Measurements from ENCODE around the gene PPP1R17.

PPP1R17 gene

DNA sequence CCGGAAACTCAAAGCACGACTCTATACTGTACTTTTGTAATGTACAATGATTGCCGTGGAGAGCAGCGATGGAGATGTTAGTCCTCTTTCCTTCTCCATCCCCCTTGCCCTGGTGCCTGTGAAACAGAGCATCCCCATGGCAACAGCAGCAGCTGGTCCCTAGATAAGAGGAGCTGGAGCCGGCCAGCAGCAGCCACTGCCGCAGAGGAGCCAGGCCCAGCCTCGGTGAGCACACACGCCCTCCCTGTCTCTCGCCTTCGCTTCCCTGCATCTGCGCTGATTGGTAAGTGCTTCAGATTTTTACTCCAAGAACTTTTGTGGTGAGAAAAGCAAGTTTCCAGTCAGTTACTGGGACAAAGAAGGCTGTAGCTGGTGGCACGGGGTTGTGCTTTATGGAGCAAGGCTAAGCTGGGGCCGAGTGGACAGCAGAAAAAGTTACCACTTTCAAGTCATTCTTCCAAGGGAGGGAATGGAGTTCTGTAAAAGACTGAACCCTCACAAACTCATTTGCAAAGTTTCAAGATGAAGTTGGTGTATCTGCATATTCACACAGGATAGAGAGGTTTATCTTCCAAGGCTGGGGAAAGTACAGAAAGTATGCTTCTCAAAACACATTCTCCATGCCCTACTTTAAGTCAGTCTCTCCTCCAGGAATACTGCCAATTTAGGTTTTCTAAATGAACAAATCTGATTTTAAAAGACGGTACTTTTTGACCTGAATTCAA is at the start of gene PPP1R17:
PPP1R17 (plus strand) TSS at position 192 of the 725 bp plus-strand sequence. CDS start 5,227 bp downstream, outside the sequence.
- TF ChIP-seq, protein P1, sequence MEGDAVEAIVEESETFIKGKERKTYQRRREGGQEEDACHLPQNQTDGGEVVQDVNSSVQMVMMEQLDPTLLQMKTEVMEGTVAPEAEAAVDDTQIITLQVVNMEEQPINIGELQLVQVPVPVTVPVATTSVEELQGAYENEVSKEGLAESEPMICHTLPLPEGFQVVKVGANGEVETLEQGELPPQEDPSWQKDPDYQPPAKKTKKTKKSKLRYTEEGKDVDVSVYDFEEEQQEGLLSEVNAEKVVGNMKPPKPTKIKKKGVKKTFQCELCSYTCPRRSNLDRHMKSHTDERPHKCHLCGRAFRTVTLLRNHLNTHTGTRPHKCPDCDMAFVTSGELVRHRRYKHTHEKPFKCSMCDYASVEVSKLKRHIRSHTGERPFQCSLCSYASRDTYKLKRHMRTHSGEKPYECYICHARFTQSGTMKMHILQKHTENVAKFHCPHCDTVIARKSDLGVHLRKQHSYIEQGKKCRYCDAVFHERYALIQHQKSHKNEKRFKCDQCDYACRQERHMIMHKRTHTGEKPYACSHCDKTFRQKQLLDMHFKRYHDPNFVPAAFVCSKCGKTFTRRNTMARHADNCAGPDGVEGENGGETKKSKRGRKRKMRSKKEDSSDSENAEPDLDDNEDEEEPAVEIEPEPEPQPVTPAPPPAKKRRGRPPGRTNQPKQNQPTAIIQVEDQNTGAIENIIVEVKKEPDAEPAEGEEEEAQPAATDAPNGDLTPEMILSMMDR (IDR thresholded peaks at IDR 0.05; ENCODE audit: borderline replicate concordance, insufficient read depth, low read depth, low read length): no peak
- no peak within 1 kb of the TSS for H3K4me3 ChIP-seq (ENCODE audit: low read depth, low read length)

DNA sequence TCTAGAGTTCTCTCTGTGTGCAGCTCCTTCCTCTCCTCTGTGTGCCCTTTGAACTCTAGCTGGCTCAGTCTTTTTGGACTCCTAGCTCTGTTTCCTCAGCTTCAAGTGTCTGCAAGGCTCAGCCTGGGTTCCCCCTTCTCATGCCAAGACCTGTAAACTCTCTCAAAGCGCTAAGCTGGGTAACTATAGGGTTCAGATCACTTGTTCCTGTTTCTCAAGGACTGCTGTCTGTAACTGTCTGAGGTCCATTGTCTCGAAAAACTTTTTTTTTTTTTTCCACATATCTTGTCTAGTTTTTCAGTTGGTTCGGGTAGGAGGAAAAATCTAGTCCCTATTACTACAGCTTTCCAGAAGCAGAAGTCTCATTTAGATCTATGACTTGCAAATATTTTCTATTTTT is 46.6 kb upstream of the PPP1R17 start:
- no peak overlapping the region for H3K4me3 ChIP-seq (ENCODE audit: low read depth, low read length)
- TF ChIP-seq, protein P1 (IDR thresholded peaks at IDR 0.05; ENCODE audit: borderline replicate concordance, insufficient read depth, low read depth, low read length): no peak

GRCh38 chr7:31642681-31643115 is 44.3 kb upstream of the PPP1R17 start:
- TF ChIP-seq, protein P1 (IDR thresholded peaks at IDR 0.05; ENCODE audit: borderline replicate concordance, insufficient read depth, low read depth, low read length): no peak
- H3K4me3 ChIP-seq (ENCODE audit: low read depth, low read length): no peak overlapping the region

DNA sequence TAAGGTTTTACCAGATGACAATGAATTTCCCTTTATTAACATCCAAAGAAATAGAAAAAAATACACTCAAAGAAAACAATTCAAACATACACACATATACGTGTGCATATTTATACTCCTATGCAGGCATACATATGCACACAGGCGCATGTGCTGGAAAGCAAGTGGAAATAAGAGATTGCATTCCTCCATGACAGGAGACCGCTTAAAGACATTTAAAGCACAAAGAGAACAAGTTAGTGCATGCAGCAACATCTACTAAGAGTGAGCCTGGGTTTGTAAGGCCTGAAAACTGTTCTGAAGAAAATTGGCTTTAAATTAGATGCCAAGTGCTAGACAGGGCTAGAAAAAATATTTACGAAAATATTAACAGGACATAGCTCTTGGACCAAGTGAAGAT is 40.1 kb upstream of the PPP1R17 start:
- TF ChIP-seq, protein P1 (IDR thresholded peaks at IDR 0.05; ENCODE audit: borderline replicate concordance, insufficient read depth, low read depth, low read length): no peak
- H3K4me3 ChIP-seq (ENCODE audit: low read depth, low read length): no peak overlapping the region

DNA sequence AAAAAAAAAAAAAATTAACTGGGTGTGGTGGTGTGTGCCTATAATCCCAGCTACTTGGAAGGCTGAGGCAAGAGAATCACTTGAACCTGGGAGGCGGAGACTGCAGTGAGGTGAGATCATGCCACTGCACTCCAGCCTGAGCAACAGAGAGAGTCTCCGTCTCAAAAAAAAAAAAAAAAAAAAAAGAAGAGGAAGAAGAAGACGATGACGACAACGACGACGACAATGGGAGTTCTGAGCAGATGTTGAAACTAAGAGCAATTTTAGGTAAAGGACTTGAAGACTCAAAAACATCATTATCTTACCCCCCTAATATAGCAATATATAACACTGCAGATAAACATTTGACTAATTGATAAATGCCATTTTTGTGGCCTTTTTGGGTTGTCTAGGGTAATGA is 39.5 kb upstream of the PPP1R17 start:
- TF ChIP-seq, protein P1 (IDR thresholded peaks at IDR 0.05; ENCODE audit: borderline replicate concordance, insufficient read depth, low read depth, low read length): no peak
- no peak overlapping the region for H3K4me3 ChIP-seq (ENCODE audit: low read depth, low read length)

DNA sequence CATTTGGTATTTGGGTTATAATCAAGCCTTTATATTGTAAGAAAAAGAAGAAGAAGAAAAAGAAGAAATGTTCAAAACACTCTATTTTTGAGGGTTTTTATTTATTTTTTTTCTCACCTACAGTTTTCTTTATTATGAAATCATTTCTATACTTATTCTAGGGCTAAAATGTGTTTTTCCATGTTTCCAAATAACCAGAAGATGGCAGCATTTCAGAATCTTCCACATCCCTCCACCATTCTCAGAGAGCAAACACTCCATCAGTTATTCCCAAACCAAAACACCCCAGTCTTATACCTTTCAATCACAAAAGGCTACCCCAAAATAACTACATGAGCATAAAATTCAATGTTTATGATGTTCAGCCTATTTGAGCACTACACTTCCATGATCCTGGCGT is 38.7 kb upstream of the PPP1R17 start:
- TF ChIP-seq, protein P1 (IDR thresholded peaks at IDR 0.05; ENCODE audit: borderline replicate concordance, insufficient read depth, low read depth, low read length): no peak

DNA sequence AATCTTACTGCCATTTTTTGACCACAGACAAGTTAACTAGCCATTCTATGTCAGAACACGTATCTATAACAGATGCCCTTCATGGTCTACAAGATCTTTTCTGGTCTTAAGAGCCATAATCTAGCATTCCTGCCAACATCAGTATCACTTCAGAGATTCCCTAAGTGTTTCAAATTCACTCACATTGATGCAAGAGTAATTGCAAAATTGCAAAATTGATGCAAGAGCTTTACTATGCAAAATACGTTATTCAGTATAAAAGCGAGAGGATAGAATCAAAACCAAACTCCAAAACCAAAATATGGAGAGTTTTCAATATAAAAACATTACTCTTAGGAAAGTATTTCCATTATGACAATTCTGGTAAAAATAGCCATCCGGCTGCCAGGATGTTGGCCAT is 38.1 kb upstream of the PPP1R17 start:
- H3K4me3 ChIP-seq (ENCODE audit: low read depth, low read length): no peak overlapping the region
- TF ChIP-seq, protein P1 (IDR thresholded peaks at IDR 0.05; ENCODE audit: borderline replicate concordance, insufficient read depth, low read depth, low read length): no peak

More for the DNA sequence above, 38.7 kb upstream of the PPP1R17 start:
- H3K4me3 ChIP-seq (ENCODE audit: low read depth, low read length): no peak overlapping the region

Measured in GM12875 (cell line).